Middle frontal gyrus (tissue), 1 donor: Measurements from ENCODE around the gene PLOD1.
"Not testable (repeated sequence)": the region's sequence is repeated elsewhere in the genome, so short reads cannot be mapped to it uniquely, and the experiment has no call there.

Experiments used
- DNase-seq: peaks from one replicate; pipeline ENCODE4 v3.0.0-alpha.2; 2015; ENCODE audit warnings: low spot score; ENCODE audit errors: extremely low spot score

Gene PLOD1

DNA sequence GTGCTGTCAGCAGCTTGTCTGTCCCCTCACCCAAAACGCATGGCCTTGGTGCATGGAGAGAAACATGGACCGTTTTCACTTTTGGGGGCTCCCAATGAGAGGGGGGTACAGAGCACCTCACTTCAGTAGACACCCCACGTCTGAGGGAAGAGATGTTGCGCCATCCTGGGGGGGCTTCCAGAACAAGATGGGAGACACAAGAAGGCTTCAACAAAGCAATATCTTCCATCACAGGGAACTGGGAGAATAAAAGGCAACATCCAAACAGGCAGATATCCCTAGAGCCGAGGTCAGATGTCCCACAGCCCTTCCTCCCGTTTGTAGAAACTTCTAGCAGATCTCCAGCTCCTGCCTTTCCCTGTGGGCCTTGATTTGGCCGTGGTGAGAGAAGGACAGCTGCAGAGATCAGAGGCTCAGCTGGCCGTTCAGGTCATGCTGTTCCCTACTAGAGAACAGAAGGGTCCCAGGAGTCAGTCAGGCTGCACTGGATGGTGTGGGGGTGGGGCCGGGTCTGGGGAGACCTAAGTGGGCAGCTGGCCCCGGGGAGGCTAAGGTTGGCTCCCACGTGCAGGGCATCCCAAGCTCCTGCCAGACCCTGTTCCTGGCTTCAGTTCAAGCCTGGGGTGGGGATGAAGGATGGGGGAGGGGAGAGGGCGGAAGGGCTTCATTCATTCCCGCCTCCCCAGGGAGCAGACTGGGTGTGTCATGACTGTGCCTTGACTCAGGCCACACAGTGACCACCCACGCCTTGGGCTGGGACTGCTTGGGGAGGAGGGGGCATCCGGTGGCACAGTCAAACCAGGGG lies 4.4 kb downstream of the PLOD1 start:
- no peak for DNase-seq

GRCh38 chr1:11939794-11940193 lies 5.3 kb downstream of the PLOD1 start:
- DNase-seq, result not testable (repeated sequence)

GRCh38 chr1:11940260-11940921 lies 5.9 kb downstream of the PLOD1 start:
- peak; percentile 42 for DNase-seq

GRCh38 chr1:11942280-11942679 lies 7.8 kb downstream of the PLOD1 start:
- DNase-seq, result no peak

DNA sequence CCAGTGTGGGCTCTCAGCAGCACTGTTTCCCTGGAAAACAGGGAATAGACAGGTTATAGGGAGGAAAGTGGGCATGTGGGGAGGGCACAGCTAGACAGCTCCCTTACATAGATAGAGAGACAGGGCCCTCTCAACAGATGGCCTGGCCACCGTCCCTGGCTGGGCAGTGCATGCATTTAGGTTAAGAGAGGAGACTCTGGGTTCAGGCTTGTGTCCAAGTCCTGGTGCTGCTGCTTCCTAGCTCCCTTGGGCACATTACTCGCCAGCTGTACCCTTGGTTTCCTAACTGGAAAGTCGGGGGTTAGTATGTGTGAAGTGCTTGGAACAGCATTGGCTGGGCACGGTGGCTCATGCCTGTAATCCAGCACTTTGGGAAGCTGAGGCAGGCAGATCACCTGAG lies 9.1 kb downstream of the PLOD1 start:
- DNase-seq, result no peak

- no peak for DNase-seq
Measured at GRCh38 chr1:11944358-11944931, 9.9 kb downstream of the PLOD1 start.

- no peak for DNase-seq
Measured at GRCh38 chr1:11946647-11947046, 12.1 kb downstream of the PLOD1 start.

GRCh38 chr1:11948822-11949458 lies 14.4 kb downstream of the PLOD1 start:
- no peak for DNase-seq

GRCh38 chr1:11951901-11952300 lies 17.4 kb downstream of the PLOD1 start:
- no peak for DNase-seq

DNA sequence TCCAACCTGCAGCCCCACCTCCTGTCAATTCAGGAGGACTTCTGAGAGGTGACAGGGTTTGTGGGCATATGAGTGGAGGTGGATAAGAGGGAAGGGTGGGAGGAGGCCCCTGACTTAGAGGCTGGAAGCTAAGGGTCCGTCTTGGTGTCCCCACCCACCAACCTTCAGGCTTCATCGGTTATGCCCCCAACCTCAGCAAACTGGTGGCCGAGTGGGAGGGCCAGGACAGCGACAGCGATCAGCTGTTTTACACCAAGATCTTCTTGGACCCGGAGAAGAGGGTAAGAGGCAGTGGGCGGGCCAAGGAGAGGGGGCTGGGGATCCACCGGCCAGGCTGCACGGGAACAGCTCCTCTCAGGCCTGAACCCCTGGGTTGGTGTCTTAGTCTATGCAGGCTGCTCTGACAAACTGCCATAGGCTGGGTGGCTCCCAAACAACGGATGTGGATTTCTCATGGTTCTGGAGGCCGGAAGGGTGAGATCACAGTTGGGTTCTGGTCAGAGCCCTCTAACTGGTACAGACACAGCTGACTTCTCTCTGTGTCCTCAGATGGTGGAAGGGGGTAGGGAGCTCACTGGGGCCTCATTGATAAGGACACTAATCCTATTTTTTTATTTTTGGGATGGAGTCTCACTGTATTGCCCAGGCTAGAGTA lies 18.1 kb downstream of the PLOD1 start:
- peak; percentile 44 for DNase-seq

GRCh38 chr1:11955221-11955620 lies 20.7 kb downstream of the PLOD1 start:
- DNase-seq, result no peak

DNA sequence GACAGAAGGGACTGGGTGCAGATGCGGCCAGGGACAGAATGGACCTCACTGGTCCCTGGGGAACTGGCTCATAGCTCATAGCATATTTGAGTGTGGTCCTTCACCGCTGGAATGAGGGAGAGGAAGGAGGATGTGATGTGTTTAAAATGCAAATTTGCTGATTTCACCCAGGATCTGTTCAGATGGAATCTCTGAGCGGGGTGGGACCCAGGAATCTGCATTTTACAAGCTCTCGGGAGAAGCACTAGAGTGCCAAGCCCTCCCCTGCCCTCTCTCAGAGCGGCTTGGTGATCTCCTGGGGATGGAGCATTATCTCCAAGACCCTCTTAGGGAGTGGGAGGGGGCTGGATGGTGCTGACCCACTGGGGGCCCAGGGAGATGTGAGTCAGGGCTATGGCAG lies 22.9 kb downstream of the PLOD1 start:
- DNase-seq, result no peak

DNA sequence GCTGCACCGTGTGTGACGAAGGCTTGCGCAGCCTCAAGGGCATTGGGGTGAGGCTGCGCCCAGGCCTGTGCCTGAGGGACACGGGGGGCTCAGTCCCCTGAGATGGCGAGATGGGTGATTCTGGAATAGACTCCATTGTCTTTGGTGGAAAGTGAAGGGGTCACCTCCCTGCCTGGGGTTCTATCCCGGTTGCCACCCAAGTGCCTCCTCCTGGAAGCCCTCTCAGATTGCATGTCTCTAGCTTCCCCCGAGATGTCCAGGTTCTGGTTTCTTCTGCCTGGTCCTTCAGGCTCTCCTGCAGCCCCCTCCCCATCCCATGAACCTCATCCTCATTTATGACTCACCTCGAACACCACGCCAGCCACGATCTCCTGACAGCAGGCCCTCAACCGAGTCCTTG lies 23.4 kb downstream of the PLOD1 start:
- no peak for DNase-seq

DNA sequence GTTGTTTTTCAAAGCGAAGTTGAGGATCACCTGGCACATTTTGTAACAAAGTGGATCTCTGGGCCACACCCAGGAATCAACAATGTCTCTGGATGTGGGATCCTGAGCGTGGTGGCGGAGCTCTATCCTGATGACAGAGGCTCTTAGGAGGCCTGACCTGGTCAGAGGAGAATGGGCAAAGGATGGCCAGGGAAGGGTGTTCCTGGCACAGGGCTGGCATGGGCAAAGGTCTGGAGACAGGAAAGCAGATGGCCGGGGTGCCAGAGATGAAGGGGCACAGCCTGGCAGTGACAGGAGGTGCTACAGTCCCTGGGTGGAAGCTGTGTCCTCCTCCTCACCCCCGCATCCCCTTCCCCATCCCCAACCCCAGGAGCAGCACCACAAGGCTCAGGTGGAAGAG lies 25.8 kb downstream of the PLOD1 start:
- no peak for DNase-seq

DNA sequence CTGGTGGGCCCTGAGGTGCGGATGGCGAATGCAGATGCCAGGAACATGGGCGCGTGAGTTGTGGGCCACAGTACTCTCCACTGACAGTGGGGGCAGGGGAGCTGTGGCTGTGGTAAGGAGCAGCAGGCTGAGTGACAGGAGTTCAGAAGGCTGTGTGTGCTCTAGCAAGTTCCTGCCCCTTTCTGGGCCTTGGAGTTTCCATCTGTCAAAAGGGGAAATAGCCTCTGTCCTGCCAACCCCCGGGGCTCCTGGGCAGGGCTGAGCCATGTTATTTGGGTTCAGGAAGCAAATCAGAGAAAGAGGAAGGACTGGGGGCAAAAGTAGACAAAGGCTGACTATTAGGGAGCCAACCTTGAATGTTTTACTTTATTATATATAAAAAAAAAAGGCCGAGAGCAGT lies 26.2 kb downstream of the PLOD1 start:
- DNase-seq, result no peak

DNA sequence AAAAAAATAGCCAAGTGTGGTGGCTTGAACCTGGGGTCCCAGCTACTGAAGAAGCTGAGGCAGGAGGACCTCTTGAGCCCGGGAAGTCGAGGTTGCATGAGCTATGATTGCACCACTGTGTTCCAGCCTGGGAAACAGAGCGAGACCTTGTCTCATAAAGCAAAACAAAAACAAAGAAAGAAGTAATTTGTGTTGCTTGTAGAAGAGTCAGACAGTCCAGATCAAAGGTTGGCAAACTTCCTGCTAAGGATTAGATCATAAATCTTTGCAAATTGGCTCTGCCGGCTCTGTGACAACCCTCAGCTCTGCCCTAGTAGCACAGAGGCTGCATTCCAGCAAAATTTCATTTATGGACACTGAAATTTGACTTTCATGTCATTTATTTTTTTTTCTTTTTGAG lies 26.7 kb downstream of the PLOD1 start:
- no peak for DNase-seq

- no peak for DNase-seq
Measured at GRCh38 chr1:11963622-11964021, 29.1 kb downstream of the PLOD1 start.

DNA sequence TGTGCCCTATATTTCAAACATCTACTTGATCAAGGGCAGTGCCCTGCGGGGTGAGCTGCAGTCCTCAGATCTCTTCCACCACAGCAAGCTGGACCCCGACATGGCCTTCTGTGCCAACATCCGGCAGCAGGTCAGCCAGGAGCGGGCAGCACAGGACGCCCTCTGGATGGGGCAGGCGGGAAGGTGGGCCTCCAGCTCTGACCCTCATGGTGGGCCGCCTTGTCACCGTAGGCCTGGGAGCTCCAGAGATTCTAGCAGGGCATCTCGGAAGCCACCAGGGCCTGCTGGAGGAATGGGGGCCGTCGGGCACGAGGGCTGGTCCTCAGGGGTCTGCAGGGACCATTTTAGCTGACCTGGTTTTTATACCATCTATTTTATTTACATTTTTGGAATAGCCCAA lies 30.1 kb downstream of the PLOD1 start:
- no peak for DNase-seq

- DNase-seq, result no peak
Measured at GRCh38 chr1:11967028-11967547, 32.6 kb downstream of the PLOD1 start.

GRCh38 chr1:11970441-11971185 lies 36.1 kb downstream of the PLOD1 start:
- no peak for DNase-seq

- DNase-seq, result no peak
Measured at GRCh38 chr1:11977625-11978024, 43.1 kb downstream of the PLOD1 start.
